Adipocyte (in vitro differentiated cells): ENCODE data around the gene SOAT2.

Source experiments
- DNase-seq: peaks from one replicate; pipeline ENCODE4 v3.0.0-alpha.2; 2015; ENCODE audit warnings: low read depth
- H3K27me3 ChIP-seq: replicated peaks from 2 replicates; pipeline ENCODE4 v1.7.0; 2013; ENCODE audit warnings: mild to moderate bottlenecking, low read length, moderate library complexity; ENCODE audit not compliant: control insufficient read depth, insufficient read depth
- H3K36me3 ChIP-seq: 2 replicates; pipeline ENCODE4 v1.7.0; 2013; ENCODE audit warnings: low read length, mild to moderate bottlenecking, moderate library complexity; ENCODE audit not compliant: control insufficient read depth, insufficient read depth, severe bottlenecking
- H3K4me1 ChIP-seq: 2 replicates; pipeline ENCODE4 v1.7.0; 2013; ENCODE audit warnings: mild to moderate bottlenecking, low read length, moderate library complexity; ENCODE audit not compliant: control insufficient read depth, insufficient read depth
- H3K4me3 ChIP-seq: 2 replicates; pipeline ENCODE4 v1.7.0; 2013; ENCODE audit warnings: mild to moderate bottlenecking, low read length, moderate library complexity
- H3K9ac ChIP-seq: 2 replicates; pipeline ENCODE4 v1.7.0; 2013; ENCODE audit warnings: mild to moderate bottlenecking, low read length, moderate library complexity
- H3K9me3 ChIP-seq: 2 replicates; pipeline ENCODE4 v1.7.0; 2013; ENCODE audit warnings: mild to moderate bottlenecking, low read length, moderate library complexity; ENCODE audit not compliant: control insufficient read depth

SOAT2 gene

GRCh38 chr12:53102883-53103807 lies at the start of gene SOAT2:
TSS of gene SOAT2 (plus strand) at chr12:53103486. CDS start at chr12:53103578, 92 bp downstream.
- DNase-seq: no peak
- Histone ChIP-seq H3K27me3 (no peaks in the 10 kb centered on the region), H3K9me3 (no peaks in the 10 kb centered on the region), H3K4me3 (no peak within 1 kb of the TSS), H3K9ac (no peak within 1 kb of the TSS), H3K4me1 (peaks cover 16% of the 10 kb centered on the region), H3K36me3 (peaks cover 17% of the 10 kb centered on the region)

DNA sequence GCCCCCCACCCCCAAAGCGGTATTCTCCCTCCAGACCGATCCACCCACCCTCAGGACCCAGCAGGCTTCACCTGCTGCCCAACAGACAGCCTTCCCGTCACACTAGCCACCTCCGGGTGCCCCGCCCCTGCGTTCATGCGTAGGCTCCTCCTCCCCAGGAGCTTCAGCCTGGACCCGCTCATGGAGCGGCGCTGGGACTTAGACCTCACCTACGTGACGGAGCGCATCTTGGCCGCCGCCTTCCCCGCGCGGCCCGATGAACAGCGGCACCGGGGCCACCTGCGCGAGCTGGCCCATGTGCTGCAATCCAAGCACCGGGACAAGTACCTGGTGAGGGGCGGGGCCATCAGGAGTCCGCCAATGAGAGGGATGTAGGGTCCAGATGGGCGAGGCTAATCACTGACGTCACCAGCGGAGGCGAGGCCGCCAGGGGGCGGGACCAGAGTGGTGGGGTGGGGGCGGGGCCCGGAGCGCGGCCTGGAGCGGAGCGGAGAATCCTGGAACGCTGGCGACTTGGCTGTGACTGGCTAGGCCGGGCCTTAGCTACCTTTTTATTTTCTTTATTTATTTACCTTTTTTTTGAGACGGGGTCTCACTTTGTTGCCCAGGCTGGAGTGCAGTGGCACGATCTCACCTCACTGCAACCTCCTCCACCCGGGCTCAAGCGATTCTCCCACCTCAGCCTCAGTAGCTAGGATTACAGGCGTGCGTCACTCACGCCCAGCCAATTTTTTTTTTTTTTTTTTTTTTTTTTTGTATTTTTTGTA lies 49.0 kb upstream of the SOAT2 start:
- DNase-seq: peak; percentile 80
- peak overlapping the region; percentile 85 for H3K9ac ChIP-seq
- H3K4me1 ChIP-seq: peaks cover 54% of the 10 kb centered on the region
- H3K9me3 ChIP-seq: no peaks in the 10 kb centered on the region
- peaks cover 59% of the 10 kb centered on the region for H3K36me3 ChIP-seq
- H3K4me3 ChIP-seq: peak overlapping the region; percentile 62
- no peaks in the 10 kb centered on the region for H3K27me3 ChIP-seq

DNA sequence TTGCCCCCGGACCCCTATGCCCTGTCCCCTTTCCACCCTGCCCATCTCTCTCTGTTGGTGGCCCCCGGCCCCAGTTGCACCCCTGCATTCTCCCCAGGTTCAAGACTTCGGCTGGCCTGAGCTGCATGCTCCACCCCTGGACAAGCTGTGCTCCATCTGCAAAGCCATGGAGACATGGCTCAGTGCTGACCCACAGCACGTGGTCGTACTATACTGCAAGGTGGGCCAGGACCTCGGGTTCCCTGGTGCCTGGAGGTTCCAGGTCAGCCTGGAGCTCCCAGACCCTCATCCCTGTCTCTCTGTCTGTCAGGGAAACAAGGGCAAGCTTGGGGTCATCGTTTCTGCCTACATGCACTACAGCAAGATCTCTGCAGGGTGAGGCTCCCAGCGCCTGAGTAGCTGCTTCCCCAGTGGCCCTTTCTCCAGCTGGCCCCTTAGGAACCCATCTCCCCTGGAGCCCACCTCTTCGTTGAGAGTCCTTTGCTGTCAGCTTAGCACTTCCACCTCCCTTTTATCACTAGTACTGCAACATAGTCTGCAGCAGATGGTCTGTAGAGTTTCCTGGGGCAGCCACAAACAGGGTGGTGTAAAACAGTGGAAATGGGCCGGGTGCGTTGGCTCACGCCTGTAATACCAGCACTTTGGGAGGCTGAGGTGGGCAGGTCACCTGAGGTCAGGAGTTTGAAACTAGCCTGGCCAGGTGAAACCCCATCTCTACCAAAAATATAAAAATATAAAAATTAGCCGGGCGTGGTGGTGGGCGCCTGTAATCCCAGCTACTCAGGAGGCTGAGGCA lies 47.6 kb upstream of the SOAT2 start:
- H3K36me3 ChIP-seq: peaks cover 73% of the 10 kb centered on the region
- peaks cover 53% of the 10 kb centered on the region for H3K4me1 ChIP-seq
- DNase-seq: no peak
- H3K27me3 ChIP-seq: no peaks in the 10 kb centered on the region
- H3K9ac ChIP-seq: peak overlapping the region; percentile 56
- no peaks in the 10 kb centered on the region for H3K9me3 ChIP-seq
- no peak overlapping the region for H3K4me3 ChIP-seq

DNA sequence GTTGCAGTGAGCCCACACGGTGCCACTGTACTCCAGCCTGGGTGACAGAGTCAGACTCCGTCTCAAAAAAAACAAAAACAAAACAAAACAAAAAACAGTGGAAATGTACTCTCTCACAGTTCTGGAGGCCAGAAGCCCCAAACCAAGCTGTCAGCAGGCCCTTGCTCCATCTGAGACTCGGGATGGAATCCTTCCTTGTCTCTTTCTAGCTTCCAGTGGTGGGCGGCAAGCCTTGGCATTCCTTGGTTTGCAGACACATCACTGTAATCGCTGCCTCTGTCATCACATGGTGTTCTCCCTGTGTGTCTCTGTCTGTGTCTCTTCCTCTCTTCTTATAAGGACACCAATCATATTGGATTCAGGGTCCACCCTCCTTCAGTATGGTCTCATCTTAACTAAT lies 47.0 kb upstream of the SOAT2 start:
- Histone ChIP-seq H3K9me3 (no peaks in the 10 kb centered on the region), H3K27me3 (no peaks in the 10 kb centered on the region), H3K9ac (peak overlapping the region; percentile 46), H3K4me1 (peaks cover 54% of the 10 kb centered on the region), H3K36me3 (peaks cover 79% of the 10 kb centered on the region), H3K4me3 (no peak overlapping the region)
- DNase-seq: peak; percentile 43

GRCh38 chr12:53056901-53057300 lies 46.4 kb upstream of the SOAT2 start:
- H3K4me3 ChIP-seq: no peak overlapping the region
- H3K36me3 ChIP-seq: peaks cover 85% of the 10 kb centered on the region
- no peak for DNase-seq
- peak overlapping the region; percentile 46 for H3K9ac ChIP-seq
- no peaks in the 10 kb centered on the region for H3K27me3 ChIP-seq
- H3K4me1 ChIP-seq: peaks cover 55% of the 10 kb centered on the region
- no peaks in the 10 kb centered on the region for H3K9me3 ChIP-seq

- H3K36me3 ChIP-seq: peaks cover 91% of the 10 kb centered on the region
- H3K4me3 ChIP-seq: no peak overlapping the region
- no peak for DNase-seq
- H3K9me3 ChIP-seq: no peaks in the 10 kb centered on the region
- peaks cover 56% of the 10 kb centered on the region for H3K4me1 ChIP-seq
- H3K9ac ChIP-seq: peak overlapping the region; percentile 46
- no peaks in the 10 kb centered on the region for H3K27me3 ChIP-seq
Observed at GRCh38 chr12:53057816-53058500, 45.3 kb upstream of the SOAT2 start.

- peaks cover 56% of the 10 kb centered on the region for H3K4me1 ChIP-seq
- peak overlapping the region; percentile 59 for H3K9ac ChIP-seq
- H3K9me3 ChIP-seq: no peaks in the 10 kb centered on the region
- no peaks in the 10 kb centered on the region for H3K27me3 ChIP-seq
- H3K36me3 ChIP-seq: peaks cover 91% of the 10 kb centered on the region
- H3K4me3 ChIP-seq: no peak overlapping the region
- no peak for DNase-seq
Observed at GRCh38 chr12:53058674-53059433, 44.4 kb upstream of the SOAT2 start.

DNA sequence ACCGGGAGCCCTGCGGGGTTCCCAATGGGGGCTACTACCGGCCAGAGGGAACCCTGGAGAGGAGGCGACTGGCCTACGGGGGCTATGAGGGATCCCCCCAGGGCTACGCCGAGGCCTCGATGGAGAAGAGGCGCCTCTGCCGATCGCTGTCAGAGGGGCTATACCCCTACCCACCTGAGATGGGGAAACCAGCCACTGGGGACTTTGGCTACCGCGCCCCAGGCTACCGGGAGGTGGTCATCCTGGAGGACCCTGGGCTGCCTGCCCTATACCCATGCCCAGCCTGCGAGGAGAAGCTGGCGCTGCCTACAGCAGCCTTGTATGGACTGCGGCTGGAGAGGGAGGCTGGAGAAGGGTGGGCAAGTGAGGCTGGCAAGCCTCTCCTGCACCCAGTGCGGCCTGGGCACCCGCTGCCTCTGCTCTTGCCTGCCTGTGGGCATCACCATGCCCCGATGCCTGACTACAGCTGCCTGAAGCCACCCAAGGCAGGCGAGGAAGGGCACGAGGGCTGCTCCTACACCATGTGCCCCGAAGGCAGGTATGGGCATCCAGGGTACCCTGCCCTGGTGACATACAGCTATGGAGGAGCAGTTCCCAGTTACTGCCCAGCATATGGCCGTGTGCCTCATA lies 43.7 kb upstream of the SOAT2 start:
- H3K4me3 ChIP-seq: no peak overlapping the region
- DNase-seq: no peak
- H3K27me3 ChIP-seq: no peaks in the 10 kb centered on the region
- H3K36me3 ChIP-seq: peaks cover 89% of the 10 kb centered on the region
- no peaks in the 10 kb centered on the region for H3K9me3 ChIP-seq
- peak overlapping the region; percentile 59 for H3K9ac ChIP-seq
- H3K4me1 ChIP-seq: peaks cover 58% of the 10 kb centered on the region

DNA sequence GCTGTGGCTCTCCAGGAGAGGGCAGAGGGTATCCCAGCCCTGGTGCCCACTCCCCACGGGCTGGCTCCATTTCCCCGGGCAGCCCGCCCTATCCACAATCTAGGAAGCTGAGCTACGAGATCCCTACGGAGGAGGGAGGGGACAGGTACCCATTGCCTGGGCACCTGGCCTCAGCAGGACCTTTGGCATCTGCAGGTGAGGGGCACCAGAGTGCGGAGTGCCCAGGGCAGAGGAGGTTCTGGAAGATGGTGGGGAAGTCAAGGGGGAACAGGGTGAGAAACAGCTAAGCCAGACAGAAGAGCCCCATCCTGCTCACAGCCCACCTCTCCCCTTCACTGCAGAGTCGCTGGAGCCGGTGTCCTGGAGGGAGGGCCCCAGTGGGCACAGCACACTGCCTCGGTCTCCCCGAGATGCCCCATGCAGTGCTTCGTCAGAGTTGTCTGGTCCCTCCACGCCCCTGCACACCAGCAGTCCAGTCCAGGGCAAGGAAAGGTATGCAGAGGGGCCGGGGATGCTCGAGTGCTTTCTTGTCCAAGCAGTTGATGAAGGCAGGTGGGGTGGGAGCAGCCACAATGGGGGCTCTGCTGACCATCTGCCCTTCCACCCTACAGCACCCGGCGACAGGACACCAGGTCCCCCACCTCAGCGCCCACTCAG lies 43.1 kb upstream of the SOAT2 start:
- H3K9ac ChIP-seq: peak overlapping the region; percentile 59
- no peak for DNase-seq
- H3K27me3 ChIP-seq: no peaks in the 10 kb centered on the region
- peaks cover 60% of the 10 kb centered on the region for H3K4me1 ChIP-seq
- no peaks in the 10 kb centered on the region for H3K9me3 ChIP-seq
- H3K36me3 ChIP-seq: peaks cover 85% of the 10 kb centered on the region
- no peak overlapping the region for H3K4me3 ChIP-seq
